OCI-M1 (cell line): ENCODE measurements around the gene ABCA5.
"Not testable (repeated sequence)": the region's sequence is repeated elsewhere in the genome, so short reads cannot be mapped to it uniquely, and the experiment has no call there.

Experiments
- DNase-seq: peaks from one replicate; lab custom pipeline; 2025; lab: John Stamatoyannopoulos, UW

Gene ABCA5

GRCh38 chr17:69213059-69213813 lies 113.7 kb downstream of the ABCA5 start:
- peak; percentile 15 for DNase-seq

GRCh38 chr17:69208640-69209039 lies 118.3 kb downstream of the ABCA5 start:
- DNase-seq = no peak

GRCh38 chr17:69207151-69207550 lies 119.8 kb downstream of the ABCA5 start:
- DNase-seq = no peak

- peak; percentile 86 for DNase-seq
These were observed 128.7 kb downstream of the ABCA5 start for GRCh38 chr17:69198238-69198637.

GRCh38 chr17:69196105-69196653 lies 130.8 kb downstream of the ABCA5 start:
- not testable (repeated sequence) for DNase-seq
